GM19467 (cell line): ENCODE measurements around the gene GPER1.
"Not testable (repeated sequence)": the region's sequence is repeated elsewhere in the genome, so short reads cannot be mapped to it uniquely, and the experiment has no call there.

Experiments
- ATAC-seq: cut with Tn5 transposase; IDR thresholded peaks from one replicate; pipeline ENCODE4 v1.9.1; 2021; ENCODE audit warnings: mild to moderate bottlenecking, moderate library complexity; ENCODE audit not compliant: unreplicated experiment

GPER1 gene

GRCh38 chr7:1140476-1141104 is 52.7 kb downstream of the GPER1 start:
- no peak for ATAC-seq

GRCh38 chr7:1141651-1142050 is 53.7 kb downstream of the GPER1 start:
- no peak for ATAC-seq

- ATAC-seq: no peak
Observed at GRCh38 chr7:1142051-1142635, 54.2 kb downstream of the GPER1 start.

- ATAC-seq: not testable (repeated sequence)
Observed at GRCh38 chr7:1143031-1143430, 55.1 kb downstream of the GPER1 start.
